Measurements from ENCODE around the gene MAD1L1. TPM values are rescaled to one million over a fixed set of nuclear protein-coding genes. Genes with fewer than 3 reads are reported as not detected.

MAD1L1 gene
- total and polyA plus RNA-seq, 2 of the 4 experiments (the other 2 are of a cell fraction): 29.0 to 40.9 TPM

DNA sequence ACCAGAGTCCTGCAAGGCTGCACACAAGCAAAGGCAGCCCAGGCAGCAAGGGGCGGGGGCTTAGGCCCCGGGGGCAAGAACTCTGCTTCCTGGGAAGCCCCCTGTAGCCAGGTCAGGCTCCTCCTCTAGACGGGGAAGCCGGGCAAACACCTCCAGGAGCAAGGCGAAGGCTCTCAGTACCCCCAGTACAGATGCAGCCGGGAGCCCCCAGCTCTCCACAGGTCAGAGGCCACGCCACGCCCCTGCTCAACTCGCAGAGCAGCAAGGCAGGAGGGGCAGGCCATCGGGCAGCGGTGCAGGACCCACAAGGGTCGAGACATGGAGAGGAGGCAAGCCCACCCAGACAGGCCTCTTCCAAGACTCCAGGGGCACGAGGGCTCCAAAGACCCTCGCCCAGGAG, 108.8 kb downstream of the MAD1L1 start:
- H2BK5ac ChIP-seq (ENCODE audit: low read depth, low read length, poor library complexity, severe bottlenecking): no peak overlapping the region
- DNase-seq (no peak), ATAC-seq (ENCODE audit: low read depth) (no peak)
- no peak for TF ChIP-seq MAZ (IDR thresholded peaks at IDR 0.05; ENCODE audit: borderline replicate concordance, low read depth, low read length)
- TF ChIP-seq FOS (IDR thresholded peaks at IDR 0.05; ENCODE audit: low read depth, low read length): no peak
- no peak for TF ChIP-seq RFX5 (IDR thresholded peaks at IDR 0.05; ENCODE audit: low read depth, low read length)
- no peak for TF ChIP-seq CHD1 (IDR thresholded peaks at IDR 0.05; ENCODE audit: low read depth, low read length)
- TF ChIP-seq, protein P1, sequence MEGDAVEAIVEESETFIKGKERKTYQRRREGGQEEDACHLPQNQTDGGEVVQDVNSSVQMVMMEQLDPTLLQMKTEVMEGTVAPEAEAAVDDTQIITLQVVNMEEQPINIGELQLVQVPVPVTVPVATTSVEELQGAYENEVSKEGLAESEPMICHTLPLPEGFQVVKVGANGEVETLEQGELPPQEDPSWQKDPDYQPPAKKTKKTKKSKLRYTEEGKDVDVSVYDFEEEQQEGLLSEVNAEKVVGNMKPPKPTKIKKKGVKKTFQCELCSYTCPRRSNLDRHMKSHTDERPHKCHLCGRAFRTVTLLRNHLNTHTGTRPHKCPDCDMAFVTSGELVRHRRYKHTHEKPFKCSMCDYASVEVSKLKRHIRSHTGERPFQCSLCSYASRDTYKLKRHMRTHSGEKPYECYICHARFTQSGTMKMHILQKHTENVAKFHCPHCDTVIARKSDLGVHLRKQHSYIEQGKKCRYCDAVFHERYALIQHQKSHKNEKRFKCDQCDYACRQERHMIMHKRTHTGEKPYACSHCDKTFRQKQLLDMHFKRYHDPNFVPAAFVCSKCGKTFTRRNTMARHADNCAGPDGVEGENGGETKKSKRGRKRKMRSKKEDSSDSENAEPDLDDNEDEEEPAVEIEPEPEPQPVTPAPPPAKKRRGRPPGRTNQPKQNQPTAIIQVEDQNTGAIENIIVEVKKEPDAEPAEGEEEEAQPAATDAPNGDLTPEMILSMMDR (conservative IDR thresholded peaks at IDR 0.05; ENCODE audit: low read depth, low read length): no peak
- no peak for TF ChIP-seq SMC3 (IDR thresholded peaks at IDR 0.05; ENCODE audit: low read depth, low read length)
- TF ChIP-seq NFE2L2 (IDR thresholded peaks at IDR 0.05; ENCODE audit: low read depth, low read length): no peak
- TF ChIP-seq RCOR1 (IDR thresholded peaks at IDR 0.05; ENCODE audit: insufficient replicate concordance, low read length): no peak
- H3K79me1 ChIP-seq (ENCODE audit: low read depth in 1 of 2, low read length in 2 of 2): no peaks in the 10 kb centered on the region; a peak in 1 of 4 replicates
- H3K4me2 ChIP-seq (ENCODE audit: low read depth, low read length): no peak overlapping the region
- H2BK15ac ChIP-seq (ENCODE audit: low read depth, low read length): no peak overlapping the region
- no peaks in the 10 kb centered on the region for H3K9me1 ChIP-seq (ENCODE audit: insufficient read depth, low read length)
- H2BK20ac ChIP-seq (ENCODE audit: low read depth, low read length): no peak overlapping the region
- CTCF ChIA-PET: no interaction called here
- no peak overlapping the region for H2AK9ac ChIP-seq (replicated peaks; ENCODE audit: low read depth, low read length, poor library complexity)
- no peaks in the 10 kb centered on the region for H3K9me3 ChIP-seq (ENCODE audit: control insufficient read depth, insufficient read depth, low read length)
- H3K27ac ChIP-seq (ENCODE audit: insufficient read depth, low read length): no peak overlapping the region
- no peaks in the 10 kb centered on the region for H3K4me1 ChIP-seq (ENCODE audit: control insufficient read depth, insufficient read depth, low read length)
- H3K9ac ChIP-seq (ENCODE audit: low read depth, low read length): no peak overlapping the region
- H3K23ac ChIP-seq (ENCODE audit: low read depth, low read length): no peak overlapping the region
- 87% methylated on average over 14 of the region's 14 CpGs; no CpG with 5 or more reads in 1 of the 2 experiments for WGBS, 2 experiments (ENCODE audit: extremely low coverage in 2 of 2, insufficient read length in 1 of 2)
- H4K20me1 ChIP-seq (ENCODE audit: insufficient read depth, low read length): no peaks in the 10 kb centered on the region; the same call in 1 of the 2 replicates
- H2BK120ac ChIP-seq (ENCODE audit: low read depth, low read length): no peak overlapping the region
- H3K4me3 ChIP-seq (ENCODE audit: insufficient read depth, low read depth, low read length): no peak overlapping the region
- no peaks in the 10 kb centered on the region for H3K27me3 ChIP-seq (ENCODE audit: control insufficient read depth, insufficient read depth, low read length)
- POLR2A ChIA-PET (ENCODE audit: unreplicated experiment): no interaction called here
- no peak overlapping the region for H2AFZ ChIP-seq (replicated peaks; ENCODE audit: low read length, poor library complexity)
- H3K56ac ChIP-seq (ENCODE audit: extremely low read depth, insufficient read depth, low read length): no peak overlapping the region
- no peak overlapping the region for H2AK5ac ChIP-seq (ENCODE audit: low read depth, low read length)
- dilution Hi-C loops (cut with HindIII; ENCODE audit: low sequenced_read_pairs, unreplicated experiment) (no loop called here), in situ Hi-C loops (cut with MboI; ENCODE audit: low sequenced_read_pairs) (no loop called here), intact Hi-C loops (cut with micrococcal nuclease) (no loop called here)
- H4K8ac ChIP-seq (ENCODE audit: low read depth in 2 of 2, low read length in 2 of 2): no peak overlapping the region
- no peak overlapping the region for H3K18ac ChIP-seq (ENCODE audit: low read depth, low read length)
- no TSS peak for BruUV-seq (replicated peaks)
- H4K5ac ChIP-seq (ENCODE audit: low read depth, low read length): no peak overlapping the region
- H3K36me3 ChIP-seq (ENCODE audit: control insufficient read depth, insufficient read depth, low read length): peaks cover 8% of the 10 kb centered on the region; the same call in 1 of the 2 replicates
- H3K14ac ChIP-seq (replicated peaks; ENCODE audit: low read depth, low read length): no peak overlapping the region
- H3K4ac ChIP-seq (ENCODE audit: low read depth, low read length): no peak overlapping the region
- no peak overlapping the region for H4K91ac ChIP-seq (ENCODE audit: insufficient read depth, low read depth, low read length)
